Measurements from ENCODE around the gene ARMC9.

The ARMC9 gene

DNA sequence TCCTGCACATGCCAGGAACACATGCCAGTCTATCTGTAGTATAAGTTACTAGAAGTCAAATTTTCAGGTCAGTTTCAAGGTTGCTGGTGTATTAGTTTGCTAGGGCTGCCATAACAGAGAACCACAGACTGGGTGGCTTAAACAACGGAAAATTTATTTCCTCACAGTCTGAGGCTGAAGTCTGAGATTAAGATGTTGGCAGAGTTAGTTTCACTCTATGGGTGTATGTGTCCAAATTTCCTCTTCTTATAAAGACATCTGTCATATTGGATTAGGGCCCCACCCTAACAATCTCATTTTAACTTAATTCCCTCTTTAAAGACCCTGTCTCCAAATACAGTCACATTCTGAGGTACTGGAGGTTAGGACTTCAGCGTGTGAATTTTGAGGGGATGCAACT lies 223.6 kb downstream of the ARMC9 start:
- Mint-ChIP-seq H3K4me3 (no peak overlapping the region), H3K9me3 (no peaks in the 10 kb centered on the region), H3K27me3 (peaks cover 5% of the 10 kb centered on the region), H3K4me1 (no peaks in the 10 kb centered on the region), H3K27ac (no peak overlapping the region), H3K36me3 (no peaks in the 10 kb centered on the region)
- DNase-seq (ENCODE audit: low spot score in 2 of 2), result no peak
- ATAC-seq (ENCODE audit: low read depth), result no peak

DNA sequence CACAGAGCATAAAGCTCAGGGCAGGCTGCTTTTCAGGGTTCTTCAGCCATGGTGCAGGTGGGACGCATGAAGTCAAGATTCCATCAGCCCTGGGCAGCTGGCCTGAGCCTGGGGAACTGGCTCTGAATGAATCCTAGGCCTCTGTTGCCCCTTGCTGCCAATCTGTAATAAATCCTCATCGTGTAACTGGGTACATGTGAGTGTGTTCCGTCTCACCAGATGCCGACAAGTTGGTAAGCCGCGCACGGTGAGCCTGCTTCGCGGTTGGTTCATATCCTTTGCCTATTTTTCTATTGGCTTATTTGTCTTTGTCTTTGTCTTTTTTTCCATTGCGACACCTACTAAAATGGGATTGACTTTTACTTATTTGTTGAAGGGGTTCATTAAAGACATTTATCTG lies 224.7 kb downstream of the ARMC9 start:
- no peaks in the 10 kb centered on the region for H3K9me3 Mint-ChIP-seq
- peaks cover 5% of the 10 kb centered on the region for H3K27me3 Mint-ChIP-seq
- no peaks in the 10 kb centered on the region for H3K4me1 Mint-ChIP-seq
- H3K36me3 Mint-ChIP-seq, result no peaks in the 10 kb centered on the region
- H3K4me3 Mint-ChIP-seq, result no peak overlapping the region
- no peak overlapping the region for H3K27ac Mint-ChIP-seq
- ATAC-seq (ENCODE audit: low read depth), result no peak
- DNase-seq (ENCODE audit: low spot score in 2 of 2), result no peak

Data from memory B cell (primary cell).